HG03354 (cell line): ENCODE data around the gene PAK5.
A peak's percentile ranks its signal among the peaks of the same experiment; 100 is the strongest.

Experiments
- ATAC-seq: cut with Tn5 transposase; IDR thresholded peaks from one replicate; pipeline ENCODE4 v1.9.1; 2021; ENCODE audit warnings: mild to moderate bottlenecking; ENCODE audit not compliant: unreplicated experiment, poor library complexity, severe bottlenecking

Gene PAK5

GRCh38 chr20:9508696-9509178, 330.1 kb downstream of the PAK5 start:
- ATAC-seq = no peak

- ATAC-seq = no peak
Observed at GRCh38 chr20:9508240-9508661, 330.6 kb downstream of the PAK5 start.

- no peak for ATAC-seq
Observed at GRCh38 chr20:9507544-9508239, 331.2 kb downstream of the PAK5 start.

- no peak for ATAC-seq
Observed at GRCh38 chr20:9506964-9507369, 331.9 kb downstream of the PAK5 start.

GRCh38 chr20:9506280-9506821, 332.5 kb downstream of the PAK5 start:
- ATAC-seq = no peak

GRCh38 chr20:9503526-9504245, 335.2 kb downstream of the PAK5 start:
- ATAC-seq = no peak

GRCh38 chr20:9501473-9501872, 337.4 kb downstream of the PAK5 start:
- no peak for ATAC-seq

- ATAC-seq = peak; percentile 53
Observed at GRCh38 chr20:9500121-9500520, 338.8 kb downstream of the PAK5 start.

GRCh38 chr20:9499126-9499899, 339.6 kb downstream of the PAK5 start:
- ATAC-seq = no peak

- no peak for ATAC-seq
Observed at GRCh38 chr20:9498322-9498721, 340.6 kb downstream of the PAK5 start.

GRCh38 chr20:9496155-9496554, 342.7 kb downstream of the PAK5 start:
- ATAC-seq = no peak

GRCh38 chr20:9495701-9496100, 343.2 kb downstream of the PAK5 start:
- ATAC-seq = no peak

GRCh38 chr20:9493803-9494202, 345.1 kb downstream of the PAK5 start:
- ATAC-seq = no peak

GRCh38 chr20:9492067-9492466, 346.8 kb downstream of the PAK5 start:
- ATAC-seq = no peak

- ATAC-seq = no peak
Observed at GRCh38 chr20:9491324-9491723, 347.6 kb downstream of the PAK5 start.

GRCh38 chr20:9490631-9491030, 348.2 kb downstream of the PAK5 start:
- no peak for ATAC-seq

GRCh38 chr20:9490161-9490560, 348.7 kb downstream of the PAK5 start:
- ATAC-seq = no peak

GRCh38 chr20:9488063-9488462, 350.8 kb downstream of the PAK5 start:
- no peak for ATAC-seq
